ENCODE data around the gene KRTAP9-1.

DNA sequence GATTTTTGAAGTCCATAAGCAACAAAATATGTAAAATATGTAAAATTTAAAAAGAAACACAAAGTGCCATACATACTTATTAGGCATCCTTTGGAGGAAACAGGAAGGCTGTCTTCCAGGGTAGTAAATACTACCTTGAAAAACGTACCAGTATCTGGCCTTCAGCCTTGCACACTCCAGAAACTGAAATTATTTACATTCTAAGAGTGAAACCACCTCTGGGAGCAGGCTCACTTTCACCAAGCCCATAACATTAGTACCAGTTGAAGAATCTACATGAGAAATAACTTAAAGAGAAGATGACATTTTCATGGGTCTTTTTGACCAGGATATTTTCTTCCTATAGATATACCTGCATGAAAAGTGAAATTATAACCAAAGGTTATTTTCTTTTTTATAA is 6.4 kb downstream of the KRTAP9-1 start:
- TF ChIP-seq, protein P1, sequence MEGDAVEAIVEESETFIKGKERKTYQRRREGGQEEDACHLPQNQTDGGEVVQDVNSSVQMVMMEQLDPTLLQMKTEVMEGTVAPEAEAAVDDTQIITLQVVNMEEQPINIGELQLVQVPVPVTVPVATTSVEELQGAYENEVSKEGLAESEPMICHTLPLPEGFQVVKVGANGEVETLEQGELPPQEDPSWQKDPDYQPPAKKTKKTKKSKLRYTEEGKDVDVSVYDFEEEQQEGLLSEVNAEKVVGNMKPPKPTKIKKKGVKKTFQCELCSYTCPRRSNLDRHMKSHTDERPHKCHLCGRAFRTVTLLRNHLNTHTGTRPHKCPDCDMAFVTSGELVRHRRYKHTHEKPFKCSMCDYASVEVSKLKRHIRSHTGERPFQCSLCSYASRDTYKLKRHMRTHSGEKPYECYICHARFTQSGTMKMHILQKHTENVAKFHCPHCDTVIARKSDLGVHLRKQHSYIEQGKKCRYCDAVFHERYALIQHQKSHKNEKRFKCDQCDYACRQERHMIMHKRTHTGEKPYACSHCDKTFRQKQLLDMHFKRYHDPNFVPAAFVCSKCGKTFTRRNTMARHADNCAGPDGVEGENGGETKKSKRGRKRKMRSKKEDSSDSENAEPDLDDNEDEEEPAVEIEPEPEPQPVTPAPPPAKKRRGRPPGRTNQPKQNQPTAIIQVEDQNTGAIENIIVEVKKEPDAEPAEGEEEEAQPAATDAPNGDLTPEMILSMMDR (IDR thresholded peaks at IDR 0.05), result no peak
- TF ChIP-seq, protein P2, sequence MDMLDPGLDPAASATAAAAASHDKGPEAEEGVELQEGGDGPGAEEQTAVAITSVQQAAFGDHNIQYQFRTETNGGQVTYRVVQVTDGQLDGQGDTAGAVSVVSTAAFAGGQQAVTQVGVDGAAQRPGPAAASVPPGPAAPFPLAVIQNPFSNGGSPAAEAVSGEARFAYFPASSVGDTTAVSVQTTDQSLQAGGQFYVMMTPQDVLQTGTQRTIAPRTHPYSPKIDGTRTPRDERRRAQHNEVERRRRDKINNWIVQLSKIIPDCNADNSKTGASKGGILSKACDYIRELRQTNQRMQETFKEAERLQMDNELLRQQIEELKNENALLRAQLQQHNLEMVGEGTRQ (CRISPR knock-in tag; IDR thresholded peaks at IDR 0.05), result no peak
- no peak for TF ChIP-seq ZNF232 (CRISPR knock-in tag; IDR thresholded peaks at IDR 0.05)
- TF ChIP-seq SMAD4 (CRISPR knock-in tag; IDR thresholded peaks at IDR 0.05), result no peak
- TF ChIP-seq SOX15 (CRISPR knock-in tag; IDR thresholded peaks at IDR 0.05), result no peak
- TF ChIP-seq, protein P3, sequence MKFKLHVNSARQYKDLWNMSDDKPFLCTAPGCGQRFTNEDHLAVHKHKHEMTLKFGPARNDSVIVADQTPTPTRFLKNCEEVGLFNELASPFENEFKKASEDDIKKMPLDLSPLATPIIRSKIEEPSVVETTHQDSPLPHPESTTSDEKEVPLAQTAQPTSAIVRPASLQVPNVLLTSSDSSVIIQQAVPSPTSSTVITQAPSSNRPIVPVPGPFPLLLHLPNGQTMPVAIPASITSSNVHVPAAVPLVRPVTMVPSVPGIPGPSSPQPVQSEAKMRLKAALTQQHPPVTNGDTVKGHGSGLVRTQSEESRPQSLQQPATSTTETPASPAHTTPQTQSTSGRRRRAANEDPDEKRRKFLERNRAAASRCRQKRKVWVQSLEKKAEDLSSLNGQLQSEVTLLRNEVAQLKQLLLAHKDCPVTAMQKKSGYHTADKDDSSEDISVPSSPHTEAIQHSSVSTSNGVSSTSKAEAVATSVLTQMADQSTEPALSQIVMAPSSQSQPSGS (CRISPR knock-in tag; IDR thresholded peaks at IDR 0.05; ENCODE audit: borderline replicate concordance, low read depth), result no peak
- no peak for TF ChIP-seq ZNF396 (CRISPR knock-in tag; IDR thresholded peaks at IDR 0.05; ENCODE audit: borderline replicate concordance)

Data from WTC11 (cell line).